ENCODE measurements around the gene SSX3.
"Not testable (repeated sequence)": the region's sequence is repeated elsewhere in the genome, so short reads cannot be mapped to it uniquely, and the experiment has no call there.

SSX3 gene

GRCh38 chrX:48356315-48357094, at the start of gene SSX3:
SSX3 (minus strand) TSS chrX:48356703; CDS start chrX:48355249, 1,454 bp downstream.
- not testable (repeated sequence) for DNase-seq

- not testable (repeated sequence) for DNase-seq
These were observed 41.3 kb upstream of the SSX3 start for GRCh38 chrX:48397825-48398224.

- DNase-seq: not testable (repeated sequence)
These were observed 40.4 kb upstream of the SSX3 start for GRCh38 chrX:48396931-48397330.

- not testable (repeated sequence) for DNase-seq
These were observed 26.7 kb upstream of the SSX3 start, which contains the start of gene SSX4 for GRCh38 chrX:48383239-48383638. SSX4 (plus strand) TSS chrX:48383539; CDS start chrX:48384054, 515 bp downstream.

GRCh38 chrX:48370408-48370807, 13.9 kb upstream of the SSX3 start:
- not testable (repeated sequence) for DNase-seq

GRCh38 chrX:48367717-48368408, 11.4 kb upstream of the SSX3 start:
- DNase-seq: not testable (repeated sequence)

GRCh38 chrX:48359281-48359680, 2.8 kb upstream of the SSX3 start:
- not testable (repeated sequence) for DNase-seq

- DNase-seq: no peak
These were observed 1.2 kb upstream of the SSX3 start for GRCh38 chrX:48357681-48358080.

- DNase-seq: not testable (repeated sequence)
These were observed 10.4 kb downstream of the SSX3 start for GRCh38 chrX:48346059-48346458.

- DNase-seq: not testable (repeated sequence)
These were observed 42.5 kb downstream of the SSX3 start for GRCh38 chrX:48313996-48314395.

- no peak for DNase-seq
These were observed 50.3 kb downstream of the SSX3 start for GRCh38 chrX:48306175-48306574.
